Measurements from ENCODE around the gene AHCYL1. TPM values are rescaled to one million over a fixed set of nuclear protein-coding genes. Genes with fewer than 3 reads are reported as not detected.

Gene AHCYL1
- total and polyA plus RNA-seq, 12 donors = 21.9 to 58.9 (median 47.4) TPM

DNA sequence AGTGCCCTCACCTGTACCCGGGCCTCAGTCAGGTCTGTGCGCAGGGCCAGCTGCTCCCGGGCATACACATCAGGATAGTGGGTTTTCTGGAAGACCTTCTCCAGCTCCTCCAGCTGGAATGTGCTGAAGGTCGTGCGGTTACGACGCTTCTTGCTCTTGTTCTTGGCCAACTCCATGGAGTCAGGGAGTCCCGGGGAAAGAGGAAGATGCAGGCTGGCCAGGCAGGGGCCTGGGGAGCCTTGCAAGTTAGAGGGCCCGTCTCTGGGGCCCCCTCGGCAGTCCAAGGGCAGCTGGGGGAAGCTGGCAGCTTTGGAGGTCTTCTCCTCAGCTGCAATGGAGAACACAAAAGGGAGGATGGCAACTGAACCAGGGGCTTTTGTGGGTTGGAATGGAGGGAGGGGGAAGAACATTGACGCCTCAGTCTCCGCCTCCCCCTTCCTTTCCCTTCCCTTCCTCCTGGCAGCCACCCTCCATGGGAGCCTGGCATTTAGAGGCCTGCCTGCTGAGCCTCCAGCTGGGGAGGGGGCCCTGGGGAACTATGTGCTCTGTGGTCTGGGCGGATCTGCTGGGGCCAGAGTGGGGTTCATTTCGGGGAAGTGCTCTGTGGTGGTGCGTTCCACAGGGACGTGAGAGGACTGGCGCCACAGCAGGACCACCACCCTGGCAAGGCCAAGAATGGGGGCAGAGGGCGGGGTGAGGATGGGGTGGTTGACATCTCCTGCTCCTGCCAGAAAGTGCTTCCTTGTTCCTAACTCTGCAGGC lies 80.2 kb downstream of the AHCYL1 start:
- H3K27ac ChIP-seq = no peak overlapping the region
- peaks cover 20 to 42% (median 33%) of the 10 kb centered on the region in 7 donors for H3K27me3 ChIP-seq
- H3K4me1 ChIP-seq = peaks cover 0 to 30% (median 20%) of the 10 kb centered on the region in 9 donors
- ATAC-seq (no peak), DNase-seq (no peak)
- H3K36me3 ChIP-seq = peaks cover 0 to 8% (median 0%) of the 10 kb centered on the region in 9 donors
- no peak overlapping the region for H3K4me3 ChIP-seq
- intact Hi-C loops (cut with DNase I) = no loop called here
- H3K9me3 ChIP-seq = no peaks in the 10 kb centered on the region
- TF ChIP-seq, protein P1, sequence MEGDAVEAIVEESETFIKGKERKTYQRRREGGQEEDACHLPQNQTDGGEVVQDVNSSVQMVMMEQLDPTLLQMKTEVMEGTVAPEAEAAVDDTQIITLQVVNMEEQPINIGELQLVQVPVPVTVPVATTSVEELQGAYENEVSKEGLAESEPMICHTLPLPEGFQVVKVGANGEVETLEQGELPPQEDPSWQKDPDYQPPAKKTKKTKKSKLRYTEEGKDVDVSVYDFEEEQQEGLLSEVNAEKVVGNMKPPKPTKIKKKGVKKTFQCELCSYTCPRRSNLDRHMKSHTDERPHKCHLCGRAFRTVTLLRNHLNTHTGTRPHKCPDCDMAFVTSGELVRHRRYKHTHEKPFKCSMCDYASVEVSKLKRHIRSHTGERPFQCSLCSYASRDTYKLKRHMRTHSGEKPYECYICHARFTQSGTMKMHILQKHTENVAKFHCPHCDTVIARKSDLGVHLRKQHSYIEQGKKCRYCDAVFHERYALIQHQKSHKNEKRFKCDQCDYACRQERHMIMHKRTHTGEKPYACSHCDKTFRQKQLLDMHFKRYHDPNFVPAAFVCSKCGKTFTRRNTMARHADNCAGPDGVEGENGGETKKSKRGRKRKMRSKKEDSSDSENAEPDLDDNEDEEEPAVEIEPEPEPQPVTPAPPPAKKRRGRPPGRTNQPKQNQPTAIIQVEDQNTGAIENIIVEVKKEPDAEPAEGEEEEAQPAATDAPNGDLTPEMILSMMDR (IDR thresholded peaks at IDR 0.05) = no peak
- 92 to 96% methylated on average over 18 of the region's 18 CpGs for WGBS, 2 donors

DNA sequence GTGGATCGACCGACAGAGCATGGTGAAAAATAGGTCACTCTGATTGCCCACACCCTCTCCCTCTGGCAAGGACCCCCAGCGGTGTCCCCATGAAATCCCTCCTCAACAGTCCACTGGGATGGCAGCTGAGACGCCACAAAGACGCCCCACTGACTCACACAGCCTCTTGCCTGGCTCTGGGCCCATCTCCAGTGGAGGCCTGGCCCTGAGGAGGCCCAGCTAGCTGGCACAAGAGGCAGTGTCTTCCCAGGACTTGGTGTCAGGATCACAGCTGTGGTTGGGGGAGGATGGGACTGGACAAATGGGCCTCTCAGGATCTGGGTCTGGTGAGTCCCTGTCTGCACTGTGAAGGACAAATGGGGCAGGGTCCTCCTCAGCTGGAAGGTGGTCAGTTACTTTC lies 81.3 kb downstream of the AHCYL1 start:
- Histone ChIP-seq H3K4me3 (no peak overlapping the region), H3K4me1 (peaks cover 0 to 37% (median 27%) of the 10 kb centered on the region in 9 donors), H3K27ac (no peak overlapping the region), H3K36me3 (peaks cover 0 to 5% (median 0%) of the 10 kb centered on the region in 9 donors), H3K27me3 (peaks cover 29 to 53% (median 43%) of the 10 kb centered on the region in 7 donors), H3K9me3 (no peaks in the 10 kb centered on the region)
- ATAC-seq = no peak
- 93% methylated on average over 5 of the region's 5 CpGs for WGBS, 2 donors
- no peak for DNase-seq
- TF ChIP-seq, protein P1 (IDR thresholded peaks at IDR 0.05) = no peak
- intact Hi-C loops (cut with DNase I) = no loop called here

DNA sequence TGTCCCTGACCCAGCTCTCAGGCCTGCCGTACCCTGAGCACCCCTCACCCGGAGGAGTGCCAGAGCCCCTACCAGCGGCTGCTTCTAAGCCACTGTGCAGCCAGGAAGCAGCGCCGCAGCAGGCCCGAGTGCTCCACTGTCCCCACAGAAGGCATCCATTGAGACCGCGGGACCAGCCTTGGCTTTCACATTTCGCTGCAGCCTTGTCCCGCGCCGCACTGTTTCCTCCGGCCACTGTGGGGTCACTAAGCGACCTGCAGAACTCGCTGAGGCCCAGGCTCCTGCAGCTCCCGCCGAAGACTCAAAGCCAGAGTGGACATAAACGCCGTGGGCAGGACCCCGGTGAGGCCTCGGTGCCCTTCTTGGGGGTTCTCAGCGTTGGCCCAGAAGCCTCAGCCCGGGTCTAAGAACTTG lies 82.9 kb downstream of the AHCYL1 start:
- Histone ChIP-seq H3K9me3 (no peaks in the 10 kb centered on the region), H3K27me3 (peaks cover 35 to 69% (median 60%) of the 10 kb centered on the region in 7 donors), H3K27ac (no peak overlapping the region), H3K4me3 (peak overlapping the region in 1 of 10 donors; percentile 10), H3K4me1 (peaks cover 0 to 38% (median 29%) of the 10 kb centered on the region in 9 donors), H3K36me3 (no peaks in the 10 kb centered on the region)
- TF ChIP-seq, protein P1 (IDR thresholded peaks at IDR 0.05) = no peak
- 46 to 51% methylated on average over 23 of the region's 23 CpGs for WGBS, 2 donors
- intact Hi-C loops (cut with DNase I) = no loop called here
- DNase-seq (no peak), ATAC-seq (no peak)

DNA sequence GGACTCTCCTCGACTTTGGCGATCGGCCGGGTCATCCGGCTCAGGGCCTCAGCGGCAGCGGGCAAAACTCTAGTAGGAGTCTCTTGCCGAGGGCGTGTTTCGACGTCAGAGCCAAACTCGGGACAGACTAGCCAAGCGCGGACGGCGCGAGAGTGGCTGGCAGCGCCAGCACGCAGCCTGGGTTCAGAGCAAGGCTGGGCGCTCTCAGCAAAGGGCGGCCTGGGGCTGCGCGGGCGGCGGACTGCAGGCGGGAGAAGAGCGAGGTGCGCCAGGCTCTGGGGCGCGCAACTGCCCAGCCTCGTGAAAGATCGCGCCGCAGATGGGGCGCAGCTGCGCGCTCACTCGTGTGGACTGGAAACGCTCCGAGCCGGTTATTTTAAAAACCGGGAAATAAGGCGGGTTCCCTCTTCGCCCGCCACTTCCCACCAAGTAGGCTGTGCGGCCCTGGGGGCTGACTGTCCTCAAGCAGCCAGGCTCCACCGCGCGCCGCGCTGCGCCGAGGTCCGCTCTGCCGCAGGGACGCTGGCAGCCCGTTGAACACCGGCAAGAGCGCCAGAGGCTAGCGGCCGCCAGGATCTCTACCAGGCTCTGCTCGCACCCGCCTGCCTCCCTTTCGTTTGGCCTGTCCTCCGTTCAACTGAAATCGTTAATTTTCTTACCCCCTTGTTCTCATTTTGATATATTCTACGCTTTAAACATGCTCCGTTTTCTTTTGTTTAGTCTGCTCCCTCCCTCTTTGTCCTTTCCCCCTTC lies 83.5 kb downstream of the AHCYL1 start:
- no peak overlapping the region for H3K27ac ChIP-seq
- ATAC-seq (peak in 2 of 8 donors; percentile 6 to 31), DNase-seq (no peak)
- TF ChIP-seq, protein P1 (IDR thresholded peaks at IDR 0.05) = no peak
- H3K9me3 ChIP-seq = no peaks in the 10 kb centered on the region
- H3K36me3 ChIP-seq = no peaks in the 10 kb centered on the region
- H3K4me3 ChIP-seq = peak overlapping the region in 7 of 10 donors; percentile 2 to 20 (median 10)
- H3K4me1 ChIP-seq = peaks cover 0 to 36% (median 27%) of the 10 kb centered on the region in 9 donors
- H3K27me3 ChIP-seq = peaks cover 35 to 75% (median 66%) of the 10 kb centered on the region in 7 donors
- 12 to 17% methylated on average over 68 of the region's 68 CpGs for WGBS, 2 donors
- intact Hi-C loops (cut with DNase I) = no loop called here

Measured in heart right ventricle (tissue), 16 donors.